Activated T-helper 2 cell treated with anti-CD3 and anti-CD28 coated beads, Interferon-gamma antibody, Interleukin-2, Interleukin-4, amounts not matched to agents 10 μg/mL and 5 μg/mL and 100 μg/mL, durations not matched to agents 14 hours and 24 hours and 36 hours (primary cell): Measurements from ENCODE around the gene TMEM169. TPM values are rescaled to one million over a fixed set of nuclear protein-coding genes. Genes with fewer than 3 reads are reported as not detected.
"Not testable (repeated sequence)": the region's sequence is repeated elsewhere in the genome, so short reads cannot be mapped to it uniquely, and the experiment has no call there.

Experiments used
- DNase-seq: peaks from one replicate; pipeline ENCODE4 v3.0.0; 2021; ENCODE audit warnings: low spot score
- H3K27ac Mint-ChIP-seq: one replicate; pipeline ENCODE4 v1.8.0; 2021; ENCODE audit warnings: mixed read lengths
- H3K27me3 Mint-ChIP-seq: one replicate; pipeline ENCODE4 v1.8.0; 2021; ENCODE audit warnings: low read depth, mixed read lengths
- H3K36me3 Mint-ChIP-seq: one replicate; pipeline ENCODE4 v1.8.0; 2021; ENCODE audit warnings: low read depth, mixed read lengths
- H3K4me1 Mint-ChIP-seq: one replicate; pipeline ENCODE4 v1.8.0; 2021; ENCODE audit warnings: low read depth, mixed read lengths
- H3K4me3 Mint-ChIP-seq: one replicate; pipeline ENCODE4 v1.8.0; 2021; ENCODE audit warnings: low read depth, mild to moderate bottlenecking, moderate library complexity, mixed read lengths
- H3K9me3 Mint-ChIP-seq: one replicate; pipeline ENCODE4 v1.8.0; 2021; ENCODE audit warnings: mixed read lengths
- intact Hi-C: fragments of 100-400 bp; cut with micrococcal nuclease; formaldehyde crosslinking; loops from one replicate; pipeline ENCODE4 v1.15.1; 2023
- total RNA-seq: library from RNA; stranded (reverse); gene quantifications from 2 replicates; pipeline ENCODE4 v1.2.3, GENCODE V29; 2022

The TMEM169 gene
- total RNA-seq, 1 donor from 2014 or later = 1.3 TPM

DNA sequence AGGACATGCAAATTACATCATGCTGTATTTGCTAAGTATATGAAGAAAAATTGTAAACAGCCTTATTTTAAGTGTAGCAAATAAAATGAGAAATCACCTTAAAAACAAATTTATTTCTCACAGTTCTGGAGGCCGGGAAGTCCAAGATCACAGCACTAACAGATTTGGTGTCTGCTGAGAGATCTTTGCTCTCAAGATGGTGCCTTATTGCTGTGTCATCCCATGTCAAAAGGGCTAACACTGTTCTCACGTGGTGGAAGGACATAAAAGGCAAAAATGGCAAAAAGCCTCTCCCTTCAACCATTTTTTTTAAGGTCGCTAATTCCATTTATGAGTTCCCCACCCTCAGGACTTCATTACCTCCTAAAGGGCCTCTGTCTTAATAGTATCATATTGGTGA lies 39.5 kb downstream of the TMEM169 start:
- Mint-ChIP-seq H3K4me1 (peaks cover 53% of the 10 kb centered on the region), H3K27me3 (no peaks in the 10 kb centered on the region), H3K4me3 (peak overlapping the region; percentile 34), H3K36me3 (peaks cover 96% of the 10 kb centered on the region), H3K27ac (peak overlapping the region; percentile 97), H3K9me3 (no peaks in the 10 kb centered on the region)
- intact Hi-C loops = loop anchor here (5.0 kb wide), 3 partner anchors 39 to 231 kb away; partner anchors contain the start of genes PECR and TMEM169
- no peak for DNase-seq

DNA sequence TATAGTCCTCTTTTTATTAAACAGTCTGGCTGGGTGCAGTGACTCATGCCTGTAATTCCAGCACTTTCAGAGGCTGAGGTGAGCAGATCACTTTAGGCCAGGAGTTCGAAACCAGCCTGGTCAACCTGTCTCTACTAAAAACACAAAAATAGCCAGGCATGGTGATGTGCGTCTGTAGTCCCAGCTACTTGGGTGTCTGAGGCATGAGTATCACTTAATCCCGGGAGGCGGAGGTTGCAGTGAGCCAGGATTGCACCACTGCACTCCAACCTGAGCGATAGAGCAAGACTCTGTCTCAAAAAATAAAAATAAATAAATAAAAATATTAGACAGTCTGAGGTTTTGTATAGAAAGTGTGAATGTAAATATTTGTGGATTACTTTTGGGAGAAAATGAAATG lies 45.2 kb downstream of the TMEM169 start:
- Mint-ChIP-seq H3K27me3 (no peaks in the 10 kb centered on the region), H3K4me3 (no peak overlapping the region), H3K27ac (no peak overlapping the region), H3K9me3 (no peaks in the 10 kb centered on the region), H3K36me3 (peaks cover 86% of the 10 kb centered on the region), H3K4me1 (peaks cover 47% of the 10 kb centered on the region)
- intact Hi-C loops = no loop called here
- no peak for DNase-seq

DNA sequence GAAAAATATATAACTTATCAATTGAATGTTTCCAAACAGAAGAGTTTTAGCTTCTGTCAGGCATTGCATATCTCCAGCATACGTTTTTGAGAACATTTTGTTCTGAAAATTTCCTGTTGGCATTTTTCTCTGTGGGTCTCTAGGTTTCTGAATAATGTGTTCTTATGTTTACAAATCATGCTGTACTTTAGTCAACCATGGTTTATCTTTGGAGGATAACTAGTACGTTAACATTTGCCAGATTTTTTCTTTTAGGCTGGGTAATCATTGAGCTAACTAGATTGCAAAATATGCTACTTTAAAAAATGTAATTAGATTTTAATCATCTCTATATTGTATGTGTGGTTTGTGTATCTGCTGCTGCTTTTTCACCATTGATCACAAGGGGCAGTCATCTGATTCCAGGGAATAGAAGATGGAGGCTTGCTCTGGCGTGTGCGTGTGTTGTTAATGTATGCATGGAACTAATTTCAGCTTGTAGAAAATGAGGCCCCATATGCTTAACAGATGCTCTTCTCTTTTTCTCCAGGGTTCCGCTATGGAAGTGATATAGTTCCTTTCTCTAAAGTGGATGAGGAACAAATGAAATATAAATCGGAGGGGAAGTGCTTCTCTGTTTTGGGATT lies 48.7 kb downstream of the TMEM169 start:
- H3K4me3 Mint-ChIP-seq = no peak overlapping the region
- H3K27ac Mint-ChIP-seq = peak overlapping the region; percentile 31
- H3K4me1 Mint-ChIP-seq = peaks cover 59% of the 10 kb centered on the region

DNA sequence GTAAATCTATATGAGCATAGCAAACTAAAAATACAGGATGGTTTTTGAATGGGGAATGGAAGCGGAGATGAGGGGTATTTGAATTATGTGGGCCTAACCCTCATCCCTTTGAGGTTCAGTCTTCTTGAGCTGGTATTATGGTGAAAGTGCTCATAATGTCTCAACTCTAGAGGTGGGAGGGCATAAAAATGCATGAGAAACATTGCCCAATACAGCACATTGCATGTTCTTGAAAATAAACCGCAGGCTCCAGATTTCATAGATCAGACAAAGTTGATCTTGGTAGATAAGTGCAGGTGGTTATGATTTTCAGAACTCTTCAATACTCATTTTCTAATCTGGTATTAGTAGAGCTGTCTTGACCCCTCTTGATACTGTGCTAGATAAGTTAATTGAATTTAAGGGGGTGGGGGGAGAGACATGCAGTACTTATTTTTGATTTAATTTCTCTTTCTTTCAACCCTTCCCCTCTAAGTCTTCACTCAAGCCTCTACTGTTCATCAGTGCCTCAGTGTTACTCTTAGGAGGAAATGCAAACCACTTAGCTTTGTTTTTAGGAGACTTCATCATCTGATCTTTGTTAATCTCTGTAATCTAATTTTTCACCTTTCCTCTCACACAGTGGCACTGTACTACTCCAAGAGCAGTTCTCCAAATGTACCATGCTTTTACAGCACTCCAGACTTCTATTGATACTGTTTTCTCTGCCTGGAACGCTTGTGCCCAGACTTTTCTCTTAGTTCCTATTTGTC lies 49.6 kb downstream of the TMEM169 start:
- Mint-ChIP-seq H3K4me1 (peaks cover 58% of the 10 kb centered on the region), H3K27ac (peak overlapping the region; percentile 64), H3K27me3 (no peaks in the 10 kb centered on the region), H3K4me3 (no peak overlapping the region), H3K36me3 (peaks cover 86% of the 10 kb centered on the region), H3K9me3 (no peaks in the 10 kb centered on the region)
- intact Hi-C loops = no loop called here
- DNase-seq = no peak

More for the DNA sequence above, 48.7 kb downstream of the TMEM169 start:
- Mint-ChIP-seq H3K9me3 (no peaks in the 10 kb centered on the region), H3K27me3 (no peaks in the 10 kb centered on the region), H3K36me3 (peaks cover 86% of the 10 kb centered on the region)
- DNase-seq = no peak
- intact Hi-C loops = no loop called here

DNA sequence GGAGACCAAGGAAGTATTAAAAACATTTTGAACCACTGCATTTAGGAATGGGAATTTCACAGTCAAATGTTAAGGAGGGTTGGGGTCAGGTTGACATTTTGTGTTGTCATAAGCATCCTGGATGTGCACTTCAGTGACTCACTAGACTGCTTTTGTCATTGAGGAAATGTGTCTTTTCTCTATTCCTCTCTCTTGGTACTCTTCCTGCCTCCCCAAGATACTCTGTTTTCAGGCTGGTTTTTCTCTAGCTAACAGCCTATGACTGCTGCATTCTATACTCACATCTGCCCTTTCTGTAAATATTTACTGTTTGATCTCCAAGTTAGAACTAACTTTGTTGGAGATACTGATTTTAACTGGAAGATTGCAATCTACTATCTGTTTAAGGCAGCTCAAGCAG lies 50.9 kb downstream of the TMEM169 start:
- Mint-ChIP-seq H3K27me3 (no peaks in the 10 kb centered on the region), H3K4me1 (peaks cover 59% of the 10 kb centered on the region), H3K4me3 (no peak overlapping the region), H3K27ac (peak overlapping the region; percentile 74), H3K36me3 (peaks cover 88% of the 10 kb centered on the region), H3K9me3 (no peaks in the 10 kb centered on the region)
- intact Hi-C loops = loop anchor here (1.0 kb wide), 1 partner anchor 12 kb away; no protein-coding TSS in a partner anchor
- DNase-seq = no peak

DNA sequence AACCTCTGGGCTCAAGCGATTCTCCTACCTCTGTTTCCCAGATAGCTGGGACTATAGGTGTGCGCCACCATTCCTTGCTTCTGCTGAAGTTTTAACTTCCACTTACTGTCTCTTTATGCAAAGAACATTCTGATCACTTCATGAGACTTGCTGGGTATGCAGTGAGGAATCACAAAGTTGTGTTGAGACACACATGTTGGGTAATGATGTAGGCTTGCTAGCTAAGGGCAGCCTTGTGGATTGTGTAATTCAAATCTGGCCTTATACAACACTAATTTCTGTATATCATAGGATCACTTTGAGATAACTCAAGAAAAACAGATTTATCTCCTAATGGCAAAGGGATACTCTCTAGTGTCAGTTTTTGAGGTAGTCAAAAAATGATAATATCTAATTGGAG lies 51.7 kb downstream of the TMEM169 start:
- intact Hi-C loops = no loop called here
- DNase-seq = no peak

DNA sequence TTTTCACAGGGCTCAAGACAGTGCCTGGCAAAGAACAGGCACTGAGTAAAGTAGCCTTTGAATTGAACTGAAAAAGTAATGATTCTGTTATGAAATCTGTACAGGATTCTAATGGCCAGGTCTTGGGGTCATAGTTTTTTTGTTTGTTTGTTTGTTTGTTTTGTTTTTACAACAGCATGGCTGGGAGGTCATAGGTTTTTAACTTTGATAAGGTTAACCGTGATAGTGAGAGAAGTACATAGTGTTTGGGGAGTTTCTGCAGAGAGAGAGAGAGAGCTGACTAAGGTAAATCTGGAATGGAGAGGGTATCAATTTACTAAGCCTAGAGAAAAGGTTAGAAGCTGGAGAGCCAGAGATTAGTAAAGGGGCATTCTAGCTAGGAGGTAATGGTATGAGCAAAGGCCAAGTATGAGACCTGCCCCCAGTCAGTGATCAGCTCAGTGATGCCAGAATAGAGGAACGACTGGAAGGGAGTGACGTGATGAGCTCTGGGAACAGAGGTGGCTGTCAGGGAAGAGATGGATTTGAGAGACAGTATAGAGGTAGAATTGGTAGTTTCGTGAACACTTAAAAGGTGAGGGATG lies 53.3 kb downstream of the TMEM169 start:
- Mint-ChIP-seq H3K27ac (peak overlapping the region; percentile 88), H3K36me3 (peaks cover 95% of the 10 kb centered on the region), H3K4me3 (no peak overlapping the region), H3K27me3 (no peaks in the 10 kb centered on the region), H3K9me3 (no peaks in the 10 kb centered on the region), H3K4me1 (peaks cover 58% of the 10 kb centered on the region)
- no peak for DNase-seq
- intact Hi-C loops = loop anchor here (5.0 kb wide), 1 partner anchor 37 kb away; no protein-coding TSS in a partner anchor

More for the DNA sequence above, 51.7 kb downstream of the TMEM169 start:
- Mint-ChIP-seq H3K4me3 (no peak overlapping the region), H3K4me1 (peaks cover 57% of the 10 kb centered on the region), H3K27ac (peak overlapping the region; percentile 47), H3K27me3 (no peaks in the 10 kb centered on the region), H3K36me3 (peaks cover 88% of the 10 kb centered on the region), H3K9me3 (no peaks in the 10 kb centered on the region)

DNA sequence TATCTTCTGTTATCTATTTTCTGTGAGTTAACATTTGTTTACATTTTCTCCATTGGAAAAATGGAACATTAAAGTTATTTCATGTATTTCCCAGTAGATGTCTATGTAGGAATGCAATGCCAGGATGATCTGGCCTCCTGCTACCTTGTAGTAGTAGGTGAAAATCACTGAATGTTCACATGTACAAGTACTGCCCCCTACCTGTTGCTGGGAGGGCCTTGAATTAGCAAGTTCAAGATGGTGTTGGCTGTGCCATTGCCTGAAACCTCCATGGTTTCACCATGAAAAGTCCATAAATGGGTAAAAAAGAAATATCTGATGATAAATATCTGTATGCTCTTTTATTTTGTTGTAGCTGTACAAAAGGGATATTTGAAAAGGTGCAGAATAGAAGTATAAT lies 58.2 kb downstream of the TMEM169 start:
- no peak for DNase-seq
- Mint-ChIP-seq H3K4me1 (peaks cover 38% of the 10 kb centered on the region), H3K27me3 (no peaks in the 10 kb centered on the region), H3K9me3 (no peaks in the 10 kb centered on the region), H3K4me3 (no peak overlapping the region), H3K27ac (no peak overlapping the region), H3K36me3 (peaks cover 83% of the 10 kb centered on the region)
- intact Hi-C loops = loop anchor here (2.0 to 5.0 kb wide), 4 partner anchors 27 to 108 kb away; no protein-coding TSS in a partner anchor

DNA sequence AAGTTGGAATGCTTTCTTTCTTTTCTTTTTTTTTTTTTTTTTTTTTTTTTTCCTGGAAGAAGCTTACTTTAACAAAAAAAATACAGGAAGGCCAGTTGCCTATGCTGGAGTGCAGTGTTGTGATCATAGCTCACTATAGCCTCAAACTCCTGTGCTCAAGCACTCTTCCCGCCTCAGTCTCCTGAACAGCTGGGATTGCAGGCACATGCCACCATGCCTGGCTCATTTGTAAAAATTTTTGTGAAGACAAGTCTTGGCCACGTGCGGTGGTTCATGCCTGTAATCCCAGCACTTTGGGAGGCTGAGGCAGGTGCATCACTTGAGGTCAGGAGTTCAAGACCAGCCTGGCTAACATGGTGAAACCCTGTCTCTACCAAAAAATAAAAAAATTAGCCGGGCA lies 59.8 kb downstream of the TMEM169 start:
- Mint-ChIP-seq H3K4me1 (peaks cover 27% of the 10 kb centered on the region), H3K36me3 (peaks cover 67% of the 10 kb centered on the region)
- H3K9me3 Mint-ChIP-seq, H3K27ac Mint-ChIP-seq, H3K4me3 Mint-ChIP-seq, DNase-seq, H3K27me3 Mint-ChIP-seq: not testable (repeated sequence)
- intact Hi-C loops = loop anchor here (5.0 kb wide), 2 partner anchors 51 to 109 kb away; no protein-coding TSS in a partner anchor

DNA sequence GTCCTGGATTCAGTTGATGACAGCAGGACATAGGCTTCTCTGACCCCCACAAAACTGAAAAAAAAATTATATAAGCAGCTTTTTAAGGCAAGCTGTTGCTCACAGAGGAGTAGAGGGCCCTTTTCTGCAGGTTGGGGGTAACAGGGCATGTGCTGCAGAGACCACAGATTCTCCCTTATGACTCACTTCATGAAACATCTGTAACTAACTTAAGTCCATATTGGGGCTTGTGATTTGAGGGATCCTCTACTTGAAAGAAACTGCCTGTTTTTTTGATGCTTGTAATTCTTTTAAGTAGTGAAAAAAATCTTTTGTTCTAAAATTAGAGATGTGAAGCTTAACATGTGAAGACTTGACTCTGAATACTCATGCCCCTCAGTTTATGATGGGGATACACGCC lies 60.8 kb downstream of the TMEM169 start:
- intact Hi-C loops = loop anchor here (5.0 kb wide), 2 partner anchors 50 to 110 kb away; no protein-coding TSS in a partner anchor
- peaks cover 69% of the 10 kb centered on the region for H3K36me3 Mint-ChIP-seq
- peaks cover 32% of the 10 kb centered on the region for H3K4me1 Mint-ChIP-seq
- H3K9me3 Mint-ChIP-seq = no peaks in the 10 kb centered on the region
- H3K27me3 Mint-ChIP-seq = no peaks in the 10 kb centered on the region
- DNase-seq = no peak
- peak overlapping the region; percentile 46 for H3K27ac Mint-ChIP-seq
- no peak overlapping the region for H3K4me3 Mint-ChIP-seq

DNA sequence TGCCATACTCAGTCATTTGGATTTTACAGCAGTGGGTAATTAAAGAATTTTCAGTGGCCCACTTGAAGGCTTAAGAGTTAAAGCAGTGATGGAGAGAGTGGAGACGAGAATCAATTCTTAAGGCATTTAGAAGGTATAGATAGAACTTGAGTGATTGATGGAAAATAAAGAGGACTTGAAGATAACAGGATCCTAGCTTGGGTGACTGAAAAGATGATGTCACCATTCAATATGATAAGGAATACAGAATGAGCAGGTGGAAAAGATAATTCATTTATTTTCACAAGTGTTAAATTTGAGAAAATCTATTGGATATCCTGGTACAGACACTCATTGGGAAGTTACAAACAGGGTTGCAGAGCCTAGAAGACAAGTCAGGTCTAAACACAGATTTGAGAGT lies 62.7 kb downstream of the TMEM169 start:
- no peak overlapping the region for H3K27ac Mint-ChIP-seq
- no peaks in the 10 kb centered on the region for H3K27me3 Mint-ChIP-seq
- DNase-seq = no peak
- no peaks in the 10 kb centered on the region for H3K9me3 Mint-ChIP-seq
- H3K36me3 Mint-ChIP-seq = peaks cover 66% of the 10 kb centered on the region
- no peak overlapping the region for H3K4me3 Mint-ChIP-seq
- peaks cover 27% of the 10 kb centered on the region for H3K4me1 Mint-ChIP-seq
- intact Hi-C loops = loop anchor here (5.0 kb wide), 2 partner anchors 48 to 112 kb away; no protein-coding TSS in a partner anchor

DNA sequence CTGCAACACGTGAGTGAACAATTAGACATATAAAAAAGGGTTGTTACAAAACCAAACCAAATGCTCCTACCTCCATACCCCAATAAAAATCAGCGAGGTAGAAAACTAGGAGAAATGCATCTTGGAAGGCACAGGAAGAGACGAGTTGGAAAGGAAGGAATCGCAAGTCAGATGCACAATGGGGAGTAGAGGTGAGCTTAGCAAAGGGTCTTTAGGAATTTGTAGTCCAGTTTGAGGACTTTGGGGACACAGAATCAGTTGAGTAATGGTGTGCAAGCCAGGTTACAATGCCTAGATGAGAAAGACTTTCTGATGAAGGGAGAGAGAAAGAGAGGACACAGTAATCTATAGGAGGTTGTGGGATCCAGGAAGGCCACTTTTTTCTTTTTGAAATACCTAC lies 63.1 kb downstream of the TMEM169 start:
- H3K4me1 Mint-ChIP-seq = peaks cover 25% of the 10 kb centered on the region
- no peaks in the 10 kb centered on the region for H3K9me3 Mint-ChIP-seq
- DNase-seq = no peak
- peaks cover 66% of the 10 kb centered on the region for H3K36me3 Mint-ChIP-seq
- intact Hi-C loops = loop anchor here (5.0 kb wide), 2 partner anchors 47 to 113 kb away; no protein-coding TSS in a partner anchor
- H3K27ac Mint-ChIP-seq = no peak overlapping the region
- H3K4me3 Mint-ChIP-seq = no peak overlapping the region
- H3K27me3 Mint-ChIP-seq = no peaks in the 10 kb centered on the region
